HepG2 (cell line): ENCODE results near the gene TRAF4. TPM values are rescaled to one million over a fixed set of nuclear protein-coding genes. Genes with fewer than 3 reads are reported as not detected.

Source experiments
- ARID5B ChIP-seq: IDR thresholded peaks from 2 replicates; pipeline ENCODE4 v1.4.0; 2020; ENCODE audit warnings: mild to moderate bottlenecking, missing genetic modification reagents
- ELF3 ChIP-seq: IDR thresholded peaks from 2 replicates; pipeline ENCODE4 v1.6.1; 2016; ENCODE audit warnings: missing genetic modification reagents, missing compliant biosample characterization
- HNF4A ChIP-seq: sonication (generic); formaldehyde crosslinking; IDR thresholded peaks from 2 replicates; pipeline ENCODE4 v1.4.0; 2020; ENCODE audit warnings: missing genetic modification reagents
- HNF4G ChIP-seq, 2 experiments: sonication (generic) in 1 of 2; formaldehyde crosslinking in 1 of 2; IDR thresholded peaks; 2 replicates each; pipeline versions ENCODE4 v1.4.0 to v1.6.1; 2011 to 2020; ENCODE audit warnings: borderline replicate concordance in 2 of 2, low read depth in 2 of 2, mild to moderate bottlenecking in 2 of 2, low read length in 1 of 2, missing genetic modification reagents in 1 of 2, moderate library complexity in 1 of 2
- HOXA9 ChIP-seq: sonication (generic); formaldehyde crosslinking; IDR thresholded peaks from 2 replicates; pipeline ENCODE4 v1.8.1; 2022; ENCODE audit warnings: missing genetic modification reagents, mild to moderate bottlenecking, moderate library complexity, borderline replicate concordance
- MBD4 ChIP-seq: IDR thresholded peaks from 2 replicates; pipeline ENCODE4 v1.6.1; 2012; ENCODE audit warnings: low read length, inconsistent platforms, borderline replicate concordance
- TMF1 ChIP-seq: sonication (generic); formaldehyde crosslinking; IDR thresholded peaks from 2 replicates; pipeline ENCODE4 v1.8.1; 2022; ENCODE audit warnings: low read depth, missing genetic modification reagents
- ZNF430 ChIP-seq: sonication (generic); formaldehyde crosslinking; IDR thresholded peaks from 2 replicates; pipeline ENCODE4 v1.9.0; 2021; ENCODE audit warnings: mild to moderate bottlenecking, missing genetic modification reagents
- ZNF501 ChIP-seq: sonication (generic); formaldehyde crosslinking; IDR thresholded peaks from 2 replicates; pipeline ENCODE4 v1.5.1; 2020; ENCODE audit warnings: mild to moderate bottlenecking, moderate library complexity, missing genetic modification reagents
- ZNF510 ChIP-seq: sonication (generic); formaldehyde crosslinking; IDR thresholded peaks from 2 replicates; pipeline ENCODE4 v1.4.0; 2020; ENCODE audit warnings: low read depth, mild to moderate bottlenecking, missing genetic modification reagents
- ZNF574 ChIP-seq: sonication (generic); formaldehyde crosslinking; IDR thresholded peaks from 2 replicates; pipeline ENCODE4 v1.4.0; 2020; ENCODE audit warnings: missing genetic modification reagents
- ZNF629 ChIP-seq: sonication (generic); formaldehyde crosslinking; conservative IDR thresholded peaks from 2 replicates; pipeline ENCODE4 v1.5.0; 2020; ENCODE audit warnings: missing genetic modification reagents
- ZNF792 ChIP-seq: IDR thresholded peaks from 2 replicates; pipeline ENCODE4 v1.6.1; 2016
- polyA plus RNA-seq, 8 experiments: library from polyadenylated mRNA; depleted of rRNA in 3 of 8; stranded (reverse) in 7 of 8; unstranded in 1 of 8; fragments of >200 nt; fragmentation: Illumina TruSeq in 4 of 8; extraction: Trizol in 4 of 8; gene quantifications; 2 replicates each; pipeline versions ENCODE4 v1.2.1 to v1.2.3, GENCODE V29; 2011 to 2016; ENCODE audit warnings: low read depth in 4 of 8, missing spikeins in 1 of 8, mixed read lengths in 1 of 8; ENCODE audit not compliant: insufficient read depth in 1 of 8
- total RNA-seq, 5 experiments: library from RNA; depleted of rRNA; stranded (reverse); fragments of >200 nt; fragmentation: Illumina TruSeq; extraction: Trizol; gene quantifications; 2 replicates each; pipeline ENCODE4 v1.2.3, GENCODE V29; 2016; ENCODE audit warnings: low read depth in 1 of 5
- TF ChIP-seq, protein P1 (sequence below): sonication (generic); formaldehyde crosslinking; IDR thresholded peaks from 2 replicates; pipeline ENCODE4 v1.4.0; 2020; ENCODE audit warnings: mild to moderate bottlenecking, missing genetic modification reagents

Gene TRAF4
- total and polyA plus RNA-seq, 2 of the 13 experiments (the other 11 are each of a cell fraction or from before 2014, with no cell fraction given) = 86.0 to 89.9 TPM

DNA sequence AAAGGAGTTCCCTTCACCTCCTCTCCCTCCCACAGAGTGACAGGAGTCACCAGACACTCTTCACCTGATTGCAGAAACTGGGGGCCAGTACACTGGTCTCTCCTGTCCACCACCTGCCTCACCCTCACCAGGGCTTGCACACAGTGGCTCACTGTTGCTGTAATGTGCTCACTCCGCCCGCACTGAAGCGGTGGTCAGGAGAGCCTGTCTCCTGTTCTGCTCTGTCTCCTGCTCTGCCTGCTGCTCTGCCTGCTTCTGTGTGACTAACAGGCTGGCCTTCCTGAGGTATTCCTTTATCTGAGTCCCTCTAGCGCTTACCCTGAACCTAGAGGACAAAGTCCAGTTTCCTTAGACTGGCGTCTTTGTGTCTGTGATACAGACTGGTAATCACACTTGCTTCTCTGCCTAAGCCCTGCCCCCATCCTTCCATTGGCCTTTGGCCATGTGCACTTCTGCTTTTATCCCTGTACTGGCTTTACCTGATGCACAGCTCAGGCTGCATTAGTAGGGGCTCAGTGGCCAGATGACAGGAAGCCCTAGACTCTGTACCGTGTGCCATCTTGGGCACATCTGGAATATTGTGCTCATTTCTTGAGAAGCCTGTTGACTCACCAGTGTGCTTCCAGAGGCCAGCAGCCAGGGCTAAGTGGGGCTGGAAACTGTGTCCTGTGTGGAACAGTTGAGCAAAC, 45.4 kb upstream of the TRAF4 start (continued):
- peak; percentile 69 for TF ChIP-seq ZNF574 (CRISPR knock-in tag)
- TF ChIP-seq MBD4 = no peak
- TF ChIP-seq ARID5B = peak; percentile 83
- peak; percentile 86; the same call in 1 of the 2 replicates for TF ChIP-seq ELF3
- 0 out of 2 replicates have a peak, but pooled peaks have one; percentile 64 for TF ChIP-seq ZNF430 (CRISPR knock-in tag)
- peak; percentile 95 for TF ChIP-seq HNF4G (IDR thresholded peaks at IDR 0.05; ENCODE audit: borderline replicate concordance, low read depth, low read length)
- peak; percentile 99 for TF ChIP-seq HNF4G (CRISPR knock-in tag; IDR thresholded peaks at IDR 0.05; ENCODE audit: borderline replicate concordance, low read depth)
- TF ChIP-seq ZNF629 (CRISPR knock-in tag) = peak; percentile 63; the same call in 1 of the 2 replicates
- peak; percentile 59; the same call in 1 of the 2 replicates for TF ChIP-seq HOXA9 (CRISPR knock-in tag)
- TF ChIP-seq ZNF510 = no peak
- TF ChIP-seq, protein P1, sequence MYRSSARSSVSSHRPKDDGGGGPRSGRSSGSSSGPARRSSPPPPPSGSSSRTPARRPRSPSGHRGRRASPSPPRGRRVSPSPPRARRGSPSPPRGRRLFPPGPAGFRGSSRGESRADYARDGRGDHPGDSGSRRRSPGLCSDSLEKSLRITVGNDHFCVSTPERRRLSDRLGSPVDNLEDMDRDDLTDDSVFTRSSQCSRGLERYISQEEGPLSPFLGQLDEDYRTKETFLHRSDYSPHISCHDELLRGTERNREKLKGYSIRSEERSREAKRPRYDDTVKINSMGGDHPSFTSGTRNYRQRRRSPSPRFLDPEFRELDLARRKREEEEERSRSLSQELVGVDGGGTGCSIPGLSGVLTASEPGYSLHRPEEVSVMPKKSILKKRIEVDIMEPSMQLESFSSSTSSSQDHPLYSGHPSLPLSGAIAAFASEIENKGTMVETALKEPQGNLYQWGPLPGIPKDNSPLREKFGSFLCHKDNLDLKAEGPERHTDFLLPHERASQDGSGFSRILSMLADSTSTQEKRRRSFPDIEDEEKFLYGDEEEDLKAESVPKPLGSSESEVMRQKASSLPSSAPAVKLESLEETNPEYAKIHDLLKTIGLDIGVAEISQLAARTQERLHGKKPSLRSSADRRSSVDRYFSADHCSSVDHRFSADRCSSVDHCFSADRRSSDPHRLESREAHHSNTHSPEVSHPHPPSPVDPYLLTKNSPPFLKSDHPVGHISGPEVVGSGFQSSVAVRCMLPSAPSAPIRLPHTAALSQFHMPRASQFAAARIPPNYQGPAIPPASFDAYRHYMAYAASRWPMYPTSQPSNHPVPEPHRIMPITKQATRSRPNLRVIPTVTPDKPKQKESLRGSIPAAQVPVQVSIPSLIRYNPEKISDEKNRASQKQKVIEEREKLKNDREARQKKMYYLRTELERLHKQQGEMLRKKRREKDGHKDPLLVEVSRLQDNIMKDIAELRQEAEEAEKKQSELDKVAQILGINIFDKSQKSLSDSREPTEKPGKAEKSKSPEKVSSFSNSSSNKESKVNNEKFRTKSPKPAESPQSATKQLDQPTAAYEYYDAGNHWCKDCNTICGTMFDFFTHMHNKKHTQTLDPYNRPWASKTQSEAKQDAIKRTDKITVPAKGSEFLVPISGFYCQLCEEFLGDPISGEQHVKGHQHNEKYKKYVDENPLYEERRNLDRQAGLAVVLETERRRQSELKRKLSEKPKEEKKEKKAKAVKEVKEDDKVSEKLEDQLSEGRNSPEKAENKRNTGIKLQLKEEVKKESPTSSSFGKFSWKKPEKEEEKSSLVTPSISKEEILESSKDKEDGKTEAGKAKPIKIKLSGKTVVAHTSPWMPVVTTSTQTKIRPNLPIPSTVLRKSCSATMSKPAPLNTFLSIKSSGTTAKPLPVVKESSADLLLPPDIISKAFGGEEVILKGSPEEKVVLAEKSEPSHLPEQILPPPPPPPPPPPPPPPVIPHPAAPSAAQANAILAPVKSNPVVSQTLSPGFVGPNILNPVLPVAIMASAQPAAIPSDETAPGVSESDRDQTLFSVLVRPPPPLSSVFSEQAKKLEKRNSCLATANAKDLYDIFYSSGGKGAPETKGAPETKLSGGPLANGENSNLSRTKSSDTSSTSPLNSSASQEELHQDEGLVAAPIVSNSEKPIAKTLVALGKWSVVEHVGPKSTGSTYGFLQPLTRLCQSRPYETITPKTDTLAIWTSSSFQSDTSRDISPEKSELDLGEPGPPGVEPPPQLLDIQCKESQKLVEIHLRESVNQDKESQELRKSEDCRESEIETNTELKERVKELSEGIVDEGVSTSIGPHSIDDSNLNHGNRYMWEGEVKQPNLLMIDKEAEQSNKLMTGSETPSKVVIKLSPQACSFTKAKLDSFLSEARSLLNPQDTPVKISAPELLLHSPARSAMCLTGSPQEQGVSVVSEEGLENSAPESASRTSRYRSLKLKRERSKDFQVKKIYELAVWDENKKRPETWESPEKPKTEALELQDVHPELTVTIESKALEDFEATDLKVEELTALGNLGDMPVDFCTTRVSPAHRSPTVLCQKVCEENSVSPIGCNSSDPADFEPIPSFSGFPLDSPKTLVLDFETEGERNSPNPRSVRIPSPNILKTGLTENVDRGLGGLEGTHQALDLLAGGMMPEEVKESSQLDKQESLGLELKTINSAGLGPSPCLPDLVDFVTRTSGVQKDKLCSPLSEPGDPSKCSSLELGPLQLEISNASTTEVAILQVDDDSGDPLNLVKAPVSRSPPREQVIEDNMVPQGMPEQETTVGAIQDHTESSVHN (CRISPR knock-in tag) = no peak
- peak; percentile 99 for TF ChIP-seq HNF4A
- TF ChIP-seq ZNF792 (CRISPR knock-in tag) = peak; percentile 87; the same call in 1 of the 2 replicates
- peak; percentile 51; the same call in 1 of the 2 replicates for TF ChIP-seq TMF1
- TF ChIP-seq ZNF501 (CRISPR knock-in tag) = peak; percentile 89
